ENCODE measurements around the gene TAGLN3.

The TAGLN3 gene

DNA sequence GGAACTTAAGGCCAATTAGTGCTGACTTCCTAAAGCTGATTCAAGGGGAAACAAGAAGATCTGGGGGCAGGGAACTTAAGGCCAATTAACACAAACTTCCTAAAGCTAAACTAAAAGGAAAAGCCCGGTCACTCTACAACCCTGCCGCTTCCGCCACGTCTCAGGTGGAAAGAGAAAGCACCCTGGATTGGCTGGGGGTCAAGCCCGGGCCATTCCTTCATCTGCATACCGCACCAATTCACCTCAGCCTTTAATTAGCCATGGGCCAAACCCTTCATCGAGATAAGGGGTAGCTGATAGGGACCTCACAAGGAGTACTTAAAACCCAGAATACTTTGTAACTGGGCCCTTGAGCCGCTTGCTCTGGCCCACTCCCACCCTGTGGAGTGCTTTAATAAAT is 50.2 kb downstream of the TAGLN3 start:
- no peak for DNase-seq (ENCODE audit: low read depth in 2 of 2)

DNA sequence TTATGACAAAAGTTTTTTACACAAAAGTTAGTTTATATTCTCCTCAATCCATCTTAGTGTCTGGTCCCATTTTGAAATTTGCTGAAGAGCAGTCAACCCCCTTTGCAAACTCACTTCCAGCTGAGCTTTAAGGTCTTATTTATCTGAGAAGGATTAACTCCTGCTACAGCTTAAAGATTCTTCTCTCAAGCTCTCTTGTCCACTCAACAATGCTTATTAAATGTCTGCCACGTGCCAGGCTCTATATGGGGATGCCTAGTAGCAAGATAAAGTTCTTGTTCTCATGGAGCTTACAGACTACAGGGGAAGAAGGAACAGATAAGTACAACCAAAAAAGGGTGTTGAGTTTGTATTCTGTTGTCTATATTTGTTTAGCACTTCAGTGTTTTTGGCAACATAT is 54.5 kb downstream of the TAGLN3 start:
- no peak for DNase-seq (ENCODE audit: low read depth in 2 of 2)

GRCh38 chr3:112056451-112056929 is 57.8 kb downstream of the TAGLN3 start:
- no peak for DNase-seq (ENCODE audit: low read depth in 2 of 2)

- no peak for DNase-seq (ENCODE audit: low read depth in 2 of 2)
Measured at GRCh38 chr3:112059497-112059896, 60.8 kb downstream of the TAGLN3 start.

DNA sequence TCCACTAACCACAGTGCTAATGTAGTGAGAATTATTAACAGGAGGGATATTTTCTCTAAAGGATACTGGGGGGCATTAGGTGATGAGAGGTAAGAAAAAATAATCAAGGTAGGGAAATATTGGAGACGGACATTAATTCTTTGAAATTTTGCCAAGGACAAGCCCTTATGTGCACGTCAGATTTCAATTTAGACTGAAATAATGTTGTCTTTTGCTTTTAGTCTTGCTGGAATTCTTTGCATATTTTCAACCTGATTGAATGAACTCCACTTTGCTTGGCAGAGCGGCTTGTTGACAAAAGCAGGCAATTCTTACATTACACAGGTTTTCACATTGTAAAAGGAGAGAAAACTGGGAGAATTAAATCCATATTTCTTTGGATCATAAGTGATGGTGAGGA is 62.4 kb downstream of the TAGLN3 start:
- no peak for DNase-seq (ENCODE audit: low read depth in 2 of 2)

Data from stimulated activated CD4-positive, alpha-beta T cell treated with anti-CD3 and anti-CD28 coated beads, Interleukin-12 subunit alpha, Interleukin-12 subunit beta, amount 100 ng/mL, for 24 hours (primary cell).